G401.6 (cell line): ENCODE measurements around the gene CDK7.

Experiments
- FAIRE-seq: peaks from 2 replicates; lab custom pipeline; 2012; peaks lifted over from hg19 to GRCh38; lab: Jason Lieb, UNC

The CDK7 gene

GRCh38 chr5:69293882-69294281, 59.2 kb downstream of the CDK7 start:
- FAIRE-seq = no peak

GRCh38 chr5:69295088-69295754, 60.5 kb downstream of the CDK7 start:
- no peak for FAIRE-seq

GRCh38 chr5:69299625-69300024, 64.9 kb downstream of the CDK7 start:
- FAIRE-seq = no peak

GRCh38 chr5:69300537-69301203, 66.0 kb downstream of the CDK7 start:
- FAIRE-seq = no peak

GRCh38 chr5:69305512-69305911, 70.8 kb downstream of the CDK7 start:
- no peak for FAIRE-seq

- FAIRE-seq = no peak
Observed at GRCh38 chr5:69308046-69308553, 73.4 kb downstream of the CDK7 start.

- no peak for FAIRE-seq
Observed at GRCh38 chr5:69309380-69309779, 74.7 kb downstream of the CDK7 start.

- no peak for FAIRE-seq
Observed at GRCh38 chr5:69312459-69313160, 77.9 kb downstream of the CDK7 start.

GRCh38 chr5:69313428-69313827, 78.7 kb downstream of the CDK7 start:
- no peak for FAIRE-seq

GRCh38 chr5:69315972-69316371, 81.3 kb downstream of the CDK7 start:
- no peak for FAIRE-seq

- FAIRE-seq = no peak
Observed at GRCh38 chr5:69317391-69317790, 82.7 kb downstream of the CDK7 start.

GRCh38 chr5:69326365-69326764, 91.7 kb downstream of the CDK7 start:
- FAIRE-seq = no peak
